ENCODE measurements around the gene TNS3. TPM values are rescaled to one million over a fixed set of nuclear protein-coding genes. Genes with fewer than 3 reads are reported as not detected.

The TNS3 gene
- total and polyA plus RNA-seq, 4 donors = 58.6 to 117 (median 74.7) TPM

- H3K27ac ChIP-seq (ENCODE audit: low read depth, low read length) = peak overlapping the region; percentile 68
- H3K4me1 ChIP-seq (ENCODE audit: control insufficient read depth, insufficient read depth, low read length) = peaks cover 80% of the 10 kb centered on the region
- no peak overlapping the region for H3K4me3 ChIP-seq (ENCODE audit: low read depth, low read length)
- peaks cover 20% of the 10 kb centered on the region for H3K36me3 ChIP-seq (ENCODE audit: control insufficient read depth, insufficient read depth, low read length)
- no peaks in the 10 kb centered on the region for H3K9me3 ChIP-seq (ENCODE audit: control insufficient read depth, insufficient read depth, low read length)
- WGBS (ENCODE audit: insufficient coverage) = 53% methylated on average over 7 of the region's 14 CpGs
- peak in 2 of 6 donors; percentile 48 to 71 for DNase-seq (ENCODE audit: low read depth in 4 of 6, low spot score in 6 of 6)
- no peaks in the 10 kb centered on the region for H3K27me3 ChIP-seq (ENCODE audit: control insufficient read depth, insufficient read depth, low read length)
These were observed 77.2 kb downstream of the TNS3 start for GRCh38 chr7:47504551-47505311.

- Histone ChIP-seq H3K4me3 (ENCODE audit: low read depth, low read length) (no peak overlapping the region), H3K27ac (ENCODE audit: low read depth, low read length) (no peak overlapping the region), H3K27me3 (ENCODE audit: control insufficient read depth, insufficient read depth, low read length) (no peaks in the 10 kb centered on the region), H3K4me1 (ENCODE audit: control insufficient read depth, insufficient read depth, low read length) (peaks cover 79% of the 10 kb centered on the region), H3K36me3 (ENCODE audit: control insufficient read depth, insufficient read depth, low read length) (peaks cover 18% of the 10 kb centered on the region), H3K9me3 (ENCODE audit: control insufficient read depth, insufficient read depth, low read length) (no peaks in the 10 kb centered on the region)
- peak in 1 of 6 donors; percentile 51 for DNase-seq (ENCODE audit: low read depth in 4 of 6, low spot score in 6 of 6)
These were observed 78.6 kb downstream of the TNS3 start for GRCh38 chr7:47503281-47503680.

- DNase-seq (ENCODE audit: low read depth in 4 of 6, low spot score in 6 of 6) = no peak
- H3K36me3 ChIP-seq (ENCODE audit: control insufficient read depth, insufficient read depth, low read length) = peaks cover 18% of the 10 kb centered on the region
- peaks cover 80% of the 10 kb centered on the region for H3K4me1 ChIP-seq (ENCODE audit: control insufficient read depth, insufficient read depth, low read length)
- H3K9me3 ChIP-seq (ENCODE audit: control insufficient read depth, insufficient read depth, low read length) = no peaks in the 10 kb centered on the region
- 73% methylated on average over 12 of the region's 12 CpGs for WGBS (ENCODE audit: insufficient coverage)
- H3K4me3 ChIP-seq (ENCODE audit: low read depth, low read length) = no peak overlapping the region
- peak overlapping the region; percentile 6 for H3K27ac ChIP-seq (ENCODE audit: low read depth, low read length)
- no peaks in the 10 kb centered on the region for H3K27me3 ChIP-seq (ENCODE audit: control insufficient read depth, insufficient read depth, low read length)
These were observed 79.6 kb downstream of the TNS3 start for GRCh38 chr7:47502240-47502877.

GRCh38 chr7:47501406-47501805 lies 80.5 kb downstream of the TNS3 start:
- H3K27me3 ChIP-seq (ENCODE audit: control insufficient read depth, insufficient read depth, low read length) = no peaks in the 10 kb centered on the region
- WGBS (ENCODE audit: insufficient coverage) = 67% methylated on average over 11 of the region's 11 CpGs
- no peak overlapping the region for H3K4me3 ChIP-seq (ENCODE audit: low read depth, low read length)
- peak overlapping the region; percentile 45 for H3K27ac ChIP-seq (ENCODE audit: low read depth, low read length)
- no peak for DNase-seq (ENCODE audit: low read depth in 4 of 6, low spot score in 6 of 6)
- H3K4me1 ChIP-seq (ENCODE audit: control insufficient read depth, insufficient read depth, low read length) = peaks cover 79% of the 10 kb centered on the region
- no peaks in the 10 kb centered on the region for H3K9me3 ChIP-seq (ENCODE audit: control insufficient read depth, insufficient read depth, low read length)
- H3K36me3 ChIP-seq (ENCODE audit: control insufficient read depth, insufficient read depth, low read length) = peaks cover 22% of the 10 kb centered on the region

GRCh38 chr7:47500103-47500563 lies 81.8 kb downstream of the TNS3 start:
- no peak overlapping the region for H3K27ac ChIP-seq (ENCODE audit: low read depth, low read length)
- peaks cover 79% of the 10 kb centered on the region for H3K4me1 ChIP-seq (ENCODE audit: control insufficient read depth, insufficient read depth, low read length)
- no peak for DNase-seq (ENCODE audit: low read depth in 4 of 6, low spot score in 6 of 6)
- peaks cover 16% of the 10 kb centered on the region for H3K36me3 ChIP-seq (ENCODE audit: control insufficient read depth, insufficient read depth, low read length)
- 56% methylated on average over 14 of the region's 15 CpGs for WGBS (ENCODE audit: insufficient coverage)
- no peak overlapping the region for H3K4me3 ChIP-seq (ENCODE audit: low read depth, low read length)
- no peaks in the 10 kb centered on the region for H3K27me3 ChIP-seq (ENCODE audit: control insufficient read depth, insufficient read depth, low read length)
- H3K9me3 ChIP-seq (ENCODE audit: control insufficient read depth, insufficient read depth, low read length) = no peaks in the 10 kb centered on the region

- peaks cover 16% of the 10 kb centered on the region for H3K36me3 ChIP-seq (ENCODE audit: control insufficient read depth, insufficient read depth, low read length)
- H3K4me3 ChIP-seq (ENCODE audit: low read depth, low read length) = no peak overlapping the region
- 81% methylated on average over 14 of the region's 17 CpGs for WGBS (ENCODE audit: insufficient coverage)
- H3K4me1 ChIP-seq (ENCODE audit: control insufficient read depth, insufficient read depth, low read length) = peaks cover 72% of the 10 kb centered on the region
- no peak for DNase-seq (ENCODE audit: low read depth in 4 of 6, low spot score in 6 of 6)
- no peaks in the 10 kb centered on the region for H3K9me3 ChIP-seq (ENCODE audit: control insufficient read depth, insufficient read depth, low read length)
- H3K27me3 ChIP-seq (ENCODE audit: control insufficient read depth, insufficient read depth, low read length) = no peaks in the 10 kb centered on the region
- H3K27ac ChIP-seq (ENCODE audit: low read depth, low read length) = no peak overlapping the region
These were observed 83.5 kb downstream of the TNS3 start for GRCh38 chr7:47498229-47499056.

GRCh38 chr7:47497367-47498096 lies 84.4 kb downstream of the TNS3 start:
- no peaks in the 10 kb centered on the region for H3K9me3 ChIP-seq (ENCODE audit: control insufficient read depth, insufficient read depth, low read length)
- WGBS (ENCODE audit: insufficient coverage) = 37% methylated on average over 7 of the region's 12 CpGs
- H3K27me3 ChIP-seq (ENCODE audit: control insufficient read depth, insufficient read depth, low read length) = no peaks in the 10 kb centered on the region
- no peak for DNase-seq (ENCODE audit: low read depth in 4 of 6, low spot score in 6 of 6)
- peaks cover 17% of the 10 kb centered on the region for H3K36me3 ChIP-seq (ENCODE audit: control insufficient read depth, insufficient read depth, low read length)
- peaks cover 68% of the 10 kb centered on the region for H3K4me1 ChIP-seq (ENCODE audit: control insufficient read depth, insufficient read depth, low read length)
- H3K27ac ChIP-seq (ENCODE audit: low read depth, low read length) = peak overlapping the region; percentile 53
- H3K4me3 ChIP-seq (ENCODE audit: low read depth, low read length) = no peak overlapping the region

- no peak overlapping the region for H3K4me3 ChIP-seq (ENCODE audit: low read depth, low read length)
- no peaks in the 10 kb centered on the region for H3K27me3 ChIP-seq (ENCODE audit: control insufficient read depth, insufficient read depth, low read length)
- WGBS (ENCODE audit: insufficient coverage) = 86% methylated on average over 6 of the region's 7 CpGs
- peak overlapping the region; percentile 7 for H3K27ac ChIP-seq (ENCODE audit: low read depth, low read length)
- no peak for DNase-seq (ENCODE audit: low read depth in 4 of 6, low spot score in 6 of 6)
- peaks cover 68% of the 10 kb centered on the region for H3K4me1 ChIP-seq (ENCODE audit: control insufficient read depth, insufficient read depth, low read length)
- H3K9me3 ChIP-seq (ENCODE audit: control insufficient read depth, insufficient read depth, low read length) = no peaks in the 10 kb centered on the region
- H3K36me3 ChIP-seq (ENCODE audit: control insufficient read depth, insufficient read depth, low read length) = peaks cover 18% of the 10 kb centered on the region
These were observed 85.2 kb downstream of the TNS3 start for GRCh38 chr7:47496666-47497065.

GRCh38 chr7:47496056-47496665 lies 85.8 kb downstream of the TNS3 start:
- no peaks in the 10 kb centered on the region for H3K27me3 ChIP-seq (ENCODE audit: control insufficient read depth, insufficient read depth, low read length)
- H3K4me1 ChIP-seq (ENCODE audit: control insufficient read depth, insufficient read depth, low read length) = peaks cover 62% of the 10 kb centered on the region
- no peaks in the 10 kb centered on the region for H3K9me3 ChIP-seq (ENCODE audit: control insufficient read depth, insufficient read depth, low read length)
- H3K4me3 ChIP-seq (ENCODE audit: low read depth, low read length) = no peak overlapping the region
- H3K27ac ChIP-seq (ENCODE audit: low read depth, low read length) = no peak overlapping the region
- no peak for DNase-seq (ENCODE audit: low read depth in 4 of 6, low spot score in 6 of 6)
- WGBS (ENCODE audit: insufficient coverage) = 72% methylated on average over 8 of the region's 11 CpGs
- peaks cover 16% of the 10 kb centered on the region for H3K36me3 ChIP-seq (ENCODE audit: control insufficient read depth, insufficient read depth, low read length)
